Osteoblast (primary cell): ENCODE data around the gene ANLN. TPM values are rescaled to one million over a fixed set of nuclear protein-coding genes. Genes with fewer than 3 reads are reported as not detected.

Experiments
- DNase-seq: peaks from one replicate; pipeline ENCODE4 v3.0.0; 2011; ENCODE audit warnings: low spot score, mixed read lengths; ENCODE audit not compliant: insufficient read length; ENCODE audit errors: missing footprints
- H2AFZ ChIP-seq: 2 replicates; pipeline ENCODE4 v1.6.0; 2011; ENCODE audit warnings: mild to moderate bottlenecking, low read length
- H3K27ac ChIP-seq: 2 replicates; pipeline ENCODE4 v1.5.1; 2011; ENCODE audit warnings: mild to moderate bottlenecking, low read depth, low read length, moderate library complexity
- H3K27me3 ChIP-seq: 2 replicates; pipeline ENCODE4 v1.6.0; 2012; ENCODE audit warnings: mild to moderate bottlenecking, control low read depth, inconsistent platforms, low read length, moderate library complexity; ENCODE audit not compliant: insufficient read depth
- H3K36me3 ChIP-seq: 2 replicates; pipeline ENCODE4 v1.5.1; 2011; ENCODE audit warnings: mild to moderate bottlenecking, low read length, control low read depth, moderate library complexity; ENCODE audit not compliant: insufficient read depth
- H3K4me1 ChIP-seq: 2 replicates; pipeline ENCODE4 v1.5.1; 2011; ENCODE audit warnings: mild to moderate bottlenecking, low read length, control low read depth, moderate library complexity; ENCODE audit not compliant: insufficient read depth
- H3K4me2 ChIP-seq: 2 replicates; pipeline ENCODE4 v1.6.0; 2011; ENCODE audit warnings: mild to moderate bottlenecking, low read length; ENCODE audit not compliant: insufficient read depth
- H3K4me3 ChIP-seq: fragments of 200-600 bp; sonication (generic); 3 replicates; pipeline ENCODE4 v1.5.1; 2012; ENCODE audit warnings: mild to moderate bottlenecking, low read length, inconsistent platforms; ENCODE audit not compliant: insufficient read depth
- H3K79me2 ChIP-seq: 2 replicates; pipeline ENCODE4 v1.6.0; 2012; ENCODE audit warnings: mild to moderate bottlenecking, low read length, control low read depth, inconsistent platforms; ENCODE audit not compliant: insufficient read depth
- H3K9me3 ChIP-seq: 2 replicates; pipeline ENCODE4 v1.5.1; 2011; ENCODE audit warnings: low read depth, low read length, control low read depth
- H4K20me1 ChIP-seq: 2 replicates; pipeline ENCODE4 v1.6.0; 2012; ENCODE audit warnings: mild to moderate bottlenecking, low read length, control low read depth; ENCODE audit not compliant: insufficient read depth
- CTCF ChIP-seq: IDR thresholded peaks from 2 replicates; pipeline ENCODE4 v1.5.1; 2011; ENCODE audit warnings: mild to moderate bottlenecking, low read depth, low read length, moderate library complexity; ENCODE audit errors: extremely low read depth
- total RNA-seq: library from RNA; depleted of rRNA; stranded (reverse); fragments of >200 nt; gene quantifications from 2 replicates; pipeline ENCODE4 v1.2.3, GENCODE V29; 2012

The ANLN gene
- total RNA-seq, 1 donor, result 12.7 TPM

- no peak overlapping the region for H2AFZ ChIP-seq
- H4K20me1 ChIP-seq, result no peaks in the 10 kb centered on the region
- H3K79me2 ChIP-seq, result no peaks in the 10 kb centered on the region
- no peak overlapping the region for H3K4me2 ChIP-seq
- H3K4me1 ChIP-seq, result no peaks in the 10 kb centered on the region
- no peak overlapping the region for H3K4me3 ChIP-seq
- H3K27me3 ChIP-seq, result no peaks in the 10 kb centered on the region
- H3K27ac ChIP-seq, result no peak overlapping the region
- no peak for TF ChIP-seq CTCF
- H3K9me3 ChIP-seq, result no peaks in the 10 kb centered on the region
- peaks cover 30% of the 10 kb centered on the region for H3K36me3 ChIP-seq
- DNase-seq, result no peak
These were observed 66.5 kb downstream of the ANLN start for GRCh38 chr7:36456138-36456537.

- no peaks in the 10 kb centered on the region for H3K27me3 ChIP-seq
- H2AFZ ChIP-seq, result no peak overlapping the region
- no peak for TF ChIP-seq CTCF
- no peak overlapping the region for H3K27ac ChIP-seq
- H3K4me2 ChIP-seq, result no peak overlapping the region
- no peak for DNase-seq
- no peaks in the 10 kb centered on the region for H3K4me1 ChIP-seq
- H3K79me2 ChIP-seq, result no peaks in the 10 kb centered on the region
- no peaks in the 10 kb centered on the region for H3K9me3 ChIP-seq
- H3K36me3 ChIP-seq, result peaks cover 26% of the 10 kb centered on the region
- H3K4me3 ChIP-seq, result no peak overlapping the region
- H4K20me1 ChIP-seq, result no peaks in the 10 kb centered on the region
These were observed 66.9 kb downstream of the ANLN start for GRCh38 chr7:36456548-36456947.

- TF ChIP-seq CTCF, result no peak
- Histone ChIP-seq H3K27ac (no peak overlapping the region), H3K4me2 (no peak overlapping the region), H3K4me1 (no peaks in the 10 kb centered on the region), H3K79me2 (no peaks in the 10 kb centered on the region), H4K20me1 (no peaks in the 10 kb centered on the region), H2AFZ (no peak overlapping the region), H3K4me3 (no peak overlapping the region), H3K9me3 (no peaks in the 10 kb centered on the region), H3K36me3 (peaks cover 2% of the 10 kb centered on the region), H3K27me3 (peaks cover 6% of the 10 kb centered on the region)
- DNase-seq, result no peak
These were observed 69.7 kb downstream of the ANLN start for GRCh38 chr7:36459236-36459960.

- no peak for DNase-seq
These were observed 71.3 kb downstream of the ANLN start for GRCh38 chr7:36460811-36461429.

More at GRCh38 chr7:36460811-36461429, 71.3 kb downstream of the ANLN start:
- no peaks in the 10 kb centered on the region for H3K79me2 ChIP-seq
- H3K4me1 ChIP-seq, result no peaks in the 10 kb centered on the region
- no peaks in the 10 kb centered on the region for H3K36me3 ChIP-seq
- H4K20me1 ChIP-seq, result no peaks in the 10 kb centered on the region
- no peaks in the 10 kb centered on the region for H3K9me3 ChIP-seq
- no peak overlapping the region for H3K4me2 ChIP-seq
- no peak overlapping the region for H3K27ac ChIP-seq
- peaks cover 12% of the 10 kb centered on the region for H3K27me3 ChIP-seq
- TF ChIP-seq CTCF, result no peak
- no peak overlapping the region for H3K4me3 ChIP-seq
- no peak overlapping the region for H2AFZ ChIP-seq
